Skeletal muscle cell (primary cell): Measurements from ENCODE around the gene SCAF1.

ENCODE experiments used
- DNase-seq: peaks from one replicate; pipeline ENCODE4 v3.0.0-alpha.2; 2010; ENCODE audit warnings: low read depth
- H3K4me3 ChIP-seq: 2 replicates; pipeline ENCODE4 v1.5.1; 2011; ENCODE audit warnings: low read depth, mild to moderate bottlenecking, control low read depth, low read length, moderate library complexity

The SCAF1 gene

DNA sequence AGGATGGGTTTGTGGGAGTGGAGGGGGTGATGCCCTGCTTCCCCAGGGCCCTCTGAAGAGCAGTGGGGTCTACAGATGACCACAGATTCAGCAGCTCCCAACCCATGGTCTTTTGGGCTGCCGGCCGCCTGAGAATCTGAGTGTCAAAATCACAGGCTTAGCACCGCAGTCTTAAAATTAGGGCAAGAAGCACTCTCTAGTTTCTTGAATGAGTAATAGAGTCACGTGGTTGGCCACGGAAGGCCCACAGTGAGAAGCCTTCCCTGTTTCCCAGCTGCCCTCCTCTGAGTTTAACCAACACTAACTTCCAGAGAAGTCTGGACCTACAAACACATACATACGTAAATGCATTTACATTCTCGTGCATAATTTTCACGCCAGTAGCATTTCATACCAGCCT, 40.3 kb downstream of the SCAF1 start:
- no peak overlapping the region for H3K4me3 ChIP-seq
- no peak for DNase-seq

DNA sequence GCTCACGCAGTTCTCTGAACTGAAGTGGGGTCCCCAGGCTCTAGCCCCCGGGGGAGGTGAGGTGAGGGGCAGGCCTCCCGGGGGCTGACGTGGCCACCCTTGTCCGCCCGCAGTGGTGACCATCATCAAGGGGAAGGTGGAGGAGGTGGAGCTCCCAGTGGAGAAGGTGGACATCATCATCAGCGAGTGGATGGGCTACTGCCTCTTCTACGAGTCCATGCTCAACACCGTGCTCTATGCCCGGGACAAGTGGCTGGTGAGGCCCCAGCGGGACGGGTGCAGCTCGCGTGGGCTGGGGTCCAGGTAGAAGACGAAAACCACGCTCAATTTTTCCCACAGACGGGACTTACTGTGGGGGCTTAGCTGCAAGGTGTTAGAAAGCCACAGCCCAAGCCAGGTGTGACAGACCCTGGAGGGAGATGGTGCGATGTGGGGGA, 41.8 kb downstream of the SCAF1 start:
- DNase-seq = no peak
- no peak overlapping the region for H3K4me3 ChIP-seq

DNA sequence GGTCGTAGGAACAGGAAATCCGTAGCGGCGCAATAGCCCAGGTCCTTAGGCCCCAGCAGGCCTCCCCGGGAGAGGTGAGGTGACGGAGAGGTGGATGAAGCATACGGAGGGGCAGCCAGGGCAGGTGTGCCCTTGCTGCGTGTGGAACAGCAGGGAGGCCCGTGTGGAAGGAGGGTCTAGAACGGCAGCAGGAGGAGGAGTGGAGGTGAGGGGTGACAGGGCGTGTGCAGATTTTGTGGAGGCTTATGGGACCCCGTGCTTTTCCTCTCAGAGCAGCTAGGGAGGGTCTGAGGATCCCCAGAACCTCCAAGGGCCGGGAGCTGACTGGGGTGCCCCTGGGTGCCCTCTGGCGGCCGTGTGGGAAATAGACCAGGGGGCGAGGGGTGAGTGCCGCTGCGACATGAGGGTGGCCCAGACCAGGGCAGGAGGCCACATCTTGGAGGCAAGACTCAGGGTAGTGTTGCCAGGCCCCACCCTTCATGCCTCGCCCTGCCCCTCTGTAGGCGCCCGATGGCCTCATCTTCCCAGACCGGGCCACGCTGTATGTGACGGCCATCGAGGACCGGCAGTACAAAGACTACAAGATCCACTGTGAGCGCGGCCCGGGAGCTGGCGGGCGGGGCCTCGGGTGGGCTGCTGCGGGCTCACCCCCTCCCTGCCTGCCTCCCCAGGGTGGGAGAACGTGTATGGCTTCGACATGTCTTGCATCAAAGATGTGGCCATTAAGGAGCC, 42.4 kb downstream of the SCAF1 start:
- DNase-seq = no peak
- H3K4me3 ChIP-seq = no peak overlapping the region

DNA sequence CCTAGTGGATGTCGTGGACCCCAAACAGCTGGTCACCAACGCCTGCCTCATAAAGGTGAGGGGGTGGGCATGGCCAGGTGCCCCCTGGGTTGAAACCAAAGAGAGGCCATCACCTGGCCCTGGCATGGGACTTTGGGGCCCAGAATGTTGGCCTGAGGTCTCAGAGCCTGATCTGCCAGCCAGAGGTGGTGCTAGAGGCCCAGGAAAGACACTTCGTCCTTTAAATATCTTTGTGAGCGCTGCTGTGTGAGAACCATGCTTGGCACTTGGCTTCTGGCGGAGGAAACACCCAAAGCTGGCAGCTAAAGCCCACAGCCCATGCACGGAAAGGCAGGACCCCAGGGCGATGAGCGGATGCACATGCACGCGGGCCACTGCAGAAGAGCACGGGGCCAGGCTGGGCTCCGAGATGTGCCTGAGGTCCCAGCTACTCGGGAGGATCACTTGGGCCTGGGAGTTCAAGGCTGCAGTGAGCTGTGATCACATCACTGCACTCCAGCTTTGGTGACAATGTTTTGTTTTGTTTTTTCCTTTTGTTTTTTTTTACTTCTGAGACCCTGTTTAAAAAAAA, 43.1 kb downstream of the SCAF1 start:
- no peak for DNase-seq
- no peak overlapping the region for H3K4me3 ChIP-seq

DNA sequence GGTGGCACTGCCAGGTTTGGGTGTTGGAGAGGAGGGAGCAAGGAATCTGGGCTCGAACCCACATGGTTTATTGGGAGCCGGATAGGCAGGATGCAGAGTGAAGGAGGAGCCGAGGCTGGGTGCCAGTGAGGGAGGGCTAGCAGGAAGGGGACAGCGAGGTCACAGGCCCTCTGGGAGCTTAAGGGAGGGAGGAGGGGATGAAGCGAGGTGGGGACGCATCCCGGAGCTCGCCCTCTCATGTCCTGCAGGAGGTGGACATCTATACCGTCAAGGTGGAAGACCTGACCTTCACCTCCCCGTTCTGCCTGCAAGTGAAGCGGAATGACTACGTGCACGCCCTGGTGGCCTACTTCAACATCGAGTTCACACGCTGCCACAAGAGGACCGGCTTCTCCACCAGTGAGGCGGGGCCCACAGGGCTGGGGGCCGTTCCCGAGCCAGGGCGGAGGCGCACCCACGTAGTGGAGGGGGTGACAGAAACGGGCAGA, 43.9 kb downstream of the SCAF1 start:
- H3K4me3 ChIP-seq = no peak overlapping the region
- DNase-seq = no peak

- no peak for DNase-seq
- H3K4me3 ChIP-seq = no peak overlapping the region
Observed at GRCh38 chr19:49686503-49687088, 44.6 kb downstream of the SCAF1 start.

- no peak for DNase-seq
Observed at GRCh38 chr19:49687150-49687549, 45.1 kb downstream of the SCAF1 start.

GRCh38 chr19:49687566-49688316, 45.7 kb downstream of the SCAF1 start:
- DNase-seq = no peak
- no peak overlapping the region for H3K4me3 ChIP-seq

More at GRCh38 chr19:49687150-49687549, 45.1 kb downstream of the SCAF1 start:
- no peak overlapping the region for H3K4me3 ChIP-seq

- DNase-seq = no peak
- no peak overlapping the region for H3K4me3 ChIP-seq
Observed at GRCh38 chr19:49688531-49689132, 46.6 kb downstream of the SCAF1 start.

DNA sequence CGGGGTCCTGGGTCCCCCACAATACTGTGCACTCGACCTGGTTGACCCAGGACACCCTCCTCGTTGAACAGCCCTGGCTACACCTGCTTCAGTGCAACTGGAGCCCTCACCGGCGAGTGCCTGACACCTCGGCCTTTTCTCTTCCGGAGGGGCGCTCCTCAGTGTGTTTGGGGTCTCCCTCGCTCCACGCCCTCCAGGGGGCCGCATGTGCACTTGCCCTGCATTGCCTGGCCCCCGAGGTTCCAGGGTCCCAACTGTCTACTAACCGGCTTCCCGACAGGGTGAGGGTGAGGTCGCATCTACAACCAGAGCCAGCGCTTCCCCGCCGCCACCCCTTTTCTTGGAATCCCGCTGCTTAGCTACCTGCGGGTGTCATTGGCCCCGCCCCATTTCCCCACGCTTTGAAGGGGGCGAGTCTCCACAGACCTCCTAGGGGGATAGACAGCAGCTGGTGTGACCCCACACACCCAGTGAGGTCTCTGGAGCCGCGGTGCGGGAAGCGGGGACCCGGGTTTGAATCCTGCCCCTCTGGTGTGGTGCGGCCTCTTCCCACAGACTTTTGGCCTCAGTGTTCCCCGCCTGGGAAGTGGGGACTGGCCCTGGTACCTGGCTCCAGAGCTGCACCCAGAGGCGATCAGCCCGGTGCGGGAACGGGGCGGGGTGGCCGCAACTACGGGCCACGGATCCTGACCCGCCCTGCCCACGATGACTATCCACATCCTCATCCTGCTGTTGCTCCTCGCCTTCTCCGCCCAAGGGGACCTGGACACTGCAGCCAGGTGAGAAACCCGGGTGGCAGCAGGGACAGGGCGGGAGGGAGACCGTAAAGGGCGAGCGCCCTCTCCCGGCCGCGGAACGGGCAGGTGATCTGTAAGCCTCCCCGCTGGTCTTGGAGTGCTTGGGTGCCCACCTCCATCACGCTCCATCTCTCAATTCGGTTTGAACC, 47.4 kb downstream of the SCAF1 start, which contains the start of gene ADM5:
TSS of gene ADM5 (plus strand) at position 462 of the 946 bp plus-strand sequence. CDS start at position 706, 244 bp downstream.
- DNase-seq = no peak
- H3K4me3 ChIP-seq = peak within 1 kb of the TSS; percentile 55

GRCh38 chr19:49690079-49690655, 48.2 kb downstream of the SCAF1 start:
- no peak for DNase-seq
- peak overlapping the region; percentile 55 for H3K4me3 ChIP-seq

DNA sequence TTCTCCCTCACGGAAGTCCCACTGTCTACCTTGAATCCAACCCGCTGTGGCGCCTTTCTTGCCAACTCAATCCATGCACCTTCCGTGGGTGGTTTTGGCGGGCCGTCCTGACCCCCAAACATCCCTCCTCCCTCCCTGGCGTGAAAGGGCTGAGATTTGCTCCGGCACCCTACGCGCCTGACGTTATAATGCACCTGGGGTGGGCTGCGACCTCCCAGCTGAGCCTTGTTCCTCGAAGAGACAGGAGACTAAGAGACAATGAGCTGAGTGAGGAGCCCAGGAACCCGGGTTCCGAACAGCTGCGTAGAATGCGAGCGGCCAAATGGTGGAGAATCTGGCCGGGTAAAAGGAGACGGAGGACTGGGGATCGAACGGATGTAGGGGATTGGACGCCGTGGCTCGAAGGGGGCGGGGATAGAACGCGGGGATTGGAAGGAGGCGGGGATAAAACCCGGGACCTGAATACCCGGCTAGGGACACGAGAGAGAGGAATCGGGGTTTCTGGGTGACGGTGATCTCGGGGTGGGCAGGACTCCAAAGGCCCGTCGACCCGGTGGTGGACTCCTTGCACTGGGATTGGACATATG, 48.7 kb downstream of the SCAF1 start, which contains the start of gene CPT1C:
TSS of gene CPT1C (plus strand) at position 461 of the 587 bp plus-strand sequence. CDS start 1,137 bp downstream, outside the sequence.
- H3K4me3 ChIP-seq = peak within 1 kb of the TSS; percentile 55
- no peak for DNase-seq

- H3K4me3 ChIP-seq = peak overlapping the region; percentile 55
- DNase-seq = no peak
Observed at GRCh38 chr19:49691243-49692146, 49.5 kb downstream of the SCAF1 start.

DNA sequence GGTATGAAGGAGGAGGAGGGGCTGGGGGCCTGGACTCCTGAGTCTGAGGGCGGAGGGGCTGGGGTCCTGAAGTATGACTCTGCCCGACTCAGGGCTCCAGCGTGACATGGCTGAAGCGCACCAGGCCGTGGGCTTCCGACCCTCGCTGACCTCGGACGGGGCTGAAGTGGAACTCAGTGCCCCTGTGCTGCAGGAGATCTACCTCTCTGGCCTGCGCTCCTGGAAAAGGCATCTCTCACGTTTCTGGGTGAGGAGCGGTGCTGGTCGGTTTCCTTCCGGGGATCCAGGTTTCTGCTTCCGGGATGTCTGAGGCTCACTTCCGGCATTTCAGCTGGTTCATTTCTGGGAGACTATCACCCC, 50.1 kb downstream of the SCAF1 start:
- no peak for DNase-seq
- peak overlapping the region; percentile 55 for H3K4me3 ChIP-seq

DNA sequence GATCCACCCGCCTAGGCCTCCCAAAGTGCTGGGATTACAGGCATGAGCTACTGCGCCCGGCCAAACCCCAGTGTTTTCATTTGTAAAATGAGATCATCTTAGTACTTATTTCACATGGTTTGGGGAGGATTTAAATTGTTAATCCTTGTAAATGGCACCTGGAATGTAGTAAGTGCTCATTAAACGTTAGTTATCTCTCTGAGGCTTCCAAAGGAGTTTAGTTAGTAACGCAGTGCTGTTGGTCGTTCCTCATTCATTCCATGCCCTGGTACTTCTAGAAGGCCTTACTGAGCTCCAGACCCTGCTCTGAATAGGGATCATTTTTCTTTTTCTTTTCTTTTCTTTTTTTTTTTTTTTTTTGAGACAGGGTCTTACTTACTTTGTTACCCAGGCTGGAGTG, 54.1 kb downstream of the SCAF1 start:
- H3K4me3 ChIP-seq = no peak overlapping the region
- no peak for DNase-seq

GRCh38 chr19:49696865-49697264, 54.9 kb downstream of the SCAF1 start:
- H3K4me3 ChIP-seq = no peak overlapping the region
- DNase-seq = no peak

GRCh38 chr19:49699364-49699763, 57.4 kb downstream of the SCAF1 start:
- DNase-seq = no peak

More at GRCh38 chr19:49699364-49699763, 57.4 kb downstream of the SCAF1 start:
- no peak overlapping the region for H3K4me3 ChIP-seq
